Measurements from ENCODE around the gene PHLPP1. TPM values are rescaled to one million over a fixed set of nuclear protein-coding genes. Genes with fewer than 3 reads are reported as not detected.

The PHLPP1 gene
- total RNA-seq, 1 donor from 2014 or later = 13.3 TPM

GRCh38 chr18:62938006-62938405, 222.7 kb downstream of the PHLPP1 start:
- H3K4me3 ChIP-seq (ENCODE audit: insufficient read depth, low read depth, low read length) = no peak overlapping the region
- H3K4me2 ChIP-seq (ENCODE audit: low read length) = no peak overlapping the region
- no peaks in the 10 kb centered on the region for H3K36me3 ChIP-seq (ENCODE audit: insufficient read depth, low read length)
- no peak overlapping the region for H3K9ac ChIP-seq (ENCODE audit: low read length)
- Mint-ChIP-seq H3K9me3 (ENCODE audit: unreplicated experiment) (peaks cover 3% of the 10 kb centered on the region), H3K4me3 (ENCODE audit: unreplicated experiment) (no peak overlapping the region), H3K4me1 (ENCODE audit: low read depth, unreplicated experiment) (peaks cover 6% of the 10 kb centered on the region), H3K27me3 (ENCODE audit: low read depth, unreplicated experiment) (no peaks in the 10 kb centered on the region), H3K36me3 (ENCODE audit: low read depth, unreplicated experiment) (peaks cover 7% of the 10 kb centered on the region), H3K27ac (ENCODE audit: unreplicated experiment) (peak overlapping the region; percentile 66)
- DNase-seq (ENCODE audit: low read depth) (peak; percentile 31), FAIRE-seq (no peak)
- no peak for TF ChIP-seq EZH2 (IDR thresholded peaks at IDR 0.05; ENCODE audit: insufficient read depth, low read length)
- TF ChIP-seq CTCF (IDR thresholded peaks at IDR 0.05; ENCODE audit: insufficient read depth, low read depth, low read length) = no peak
- H3K4me1 ChIP-seq (ENCODE audit: insufficient read depth, low read length) = no peaks in the 10 kb centered on the region
- no peaks in the 10 kb centered on the region for H3K27me3 ChIP-seq (ENCODE audit: insufficient read depth, low read length)
- no peaks in the 10 kb centered on the region for H3K9me3 ChIP-seq (ENCODE audit: insufficient read depth, low read depth, low read length)
- no peak overlapping the region for H3K27ac ChIP-seq (ENCODE audit: low read depth, low read length)
- no peaks in the 10 kb centered on the region for H4K20me1 ChIP-seq (ENCODE audit: insufficient read depth, low read length)
- H2AFZ ChIP-seq (ENCODE audit: low read depth, low read length) = no peak overlapping the region
- H3K79me2 ChIP-seq (ENCODE audit: insufficient read depth, low read length) = no peaks in the 10 kb centered on the region

DNA sequence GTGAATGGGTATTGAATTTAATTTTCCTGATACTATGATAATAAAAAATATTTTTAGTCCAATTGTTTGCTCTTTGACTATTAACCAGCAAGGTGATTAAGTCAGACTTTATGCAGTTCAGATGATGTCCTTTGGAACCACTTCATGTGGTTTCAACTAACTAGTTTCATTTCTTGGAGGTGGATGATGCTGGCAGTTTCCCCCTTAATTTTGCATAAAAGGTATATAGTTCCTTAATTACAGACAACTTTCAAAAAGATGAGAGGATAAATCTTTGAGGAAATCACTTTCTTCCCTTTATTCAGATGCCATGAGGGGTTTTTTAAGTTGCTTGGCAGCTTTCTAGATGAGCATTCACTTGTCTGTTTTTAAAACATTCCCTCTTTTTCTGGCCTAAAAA, 223.1 kb downstream of the PHLPP1 start:
- H2AFZ ChIP-seq (ENCODE audit: low read depth, low read length) = no peak overlapping the region
- H3K4me3 Mint-ChIP-seq (ENCODE audit: unreplicated experiment) = no peak overlapping the region
- H3K9me3 Mint-ChIP-seq (ENCODE audit: unreplicated experiment) = peaks cover 3% of the 10 kb centered on the region
- no peaks in the 10 kb centered on the region for H3K27me3 Mint-ChIP-seq (ENCODE audit: low read depth, unreplicated experiment)
- FAIRE-seq (no peak), DNase-seq (ENCODE audit: low read depth) (no peak)
- no peak for TF ChIP-seq EZH2 (IDR thresholded peaks at IDR 0.05; ENCODE audit: insufficient read depth, low read length)
- TF ChIP-seq CTCF (IDR thresholded peaks at IDR 0.05; ENCODE audit: insufficient read depth, low read depth, low read length) = no peak
- no peaks in the 10 kb centered on the region for H4K20me1 ChIP-seq (ENCODE audit: insufficient read depth, low read length)
- H3K4me1 ChIP-seq (ENCODE audit: insufficient read depth, low read length) = no peaks in the 10 kb centered on the region
- H3K4me1 Mint-ChIP-seq (ENCODE audit: low read depth, unreplicated experiment) = peaks cover 6% of the 10 kb centered on the region
- no peaks in the 10 kb centered on the region for H3K36me3 ChIP-seq (ENCODE audit: insufficient read depth, low read length)
- H3K4me2 ChIP-seq (ENCODE audit: low read length) = no peak overlapping the region
- H3K79me2 ChIP-seq (ENCODE audit: insufficient read depth, low read length) = no peaks in the 10 kb centered on the region
- no peaks in the 10 kb centered on the region for H3K27me3 ChIP-seq (ENCODE audit: insufficient read depth, low read length)
- no peak overlapping the region for H3K4me3 ChIP-seq (ENCODE audit: insufficient read depth, low read depth, low read length)
- H3K36me3 Mint-ChIP-seq (ENCODE audit: low read depth, unreplicated experiment) = peaks cover 4% of the 10 kb centered on the region
- H3K27ac ChIP-seq (ENCODE audit: low read depth, low read length) = no peak overlapping the region
- H3K9ac ChIP-seq (ENCODE audit: low read length) = no peak overlapping the region
- no peaks in the 10 kb centered on the region for H3K9me3 ChIP-seq (ENCODE audit: insufficient read depth, low read depth, low read length)
- no peak overlapping the region for H3K27ac Mint-ChIP-seq (ENCODE audit: unreplicated experiment)

DNA sequence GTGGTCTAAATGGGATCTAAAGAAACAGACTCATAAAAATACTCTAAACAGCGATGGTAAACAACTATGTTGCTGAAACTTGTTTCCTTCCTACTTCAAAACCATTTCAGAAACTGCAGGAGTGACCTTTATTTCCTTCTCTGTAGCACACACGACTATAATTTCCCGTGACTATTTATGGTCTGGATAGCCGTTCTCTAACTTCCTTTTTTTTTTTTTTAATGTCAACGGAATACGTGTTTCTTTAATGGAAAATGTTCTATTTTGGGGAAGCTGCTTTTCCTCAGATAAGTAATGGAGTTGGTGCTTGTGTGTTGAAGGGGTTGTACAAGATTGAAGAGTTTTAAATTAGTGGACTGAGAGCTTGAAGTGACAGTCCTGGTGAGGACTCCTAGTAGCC, 224.1 kb downstream of the PHLPP1 start:
- Histone ChIP-seq H3K4me2 (ENCODE audit: low read length) (no peak overlapping the region), H3K4me3 (ENCODE audit: insufficient read depth, low read depth, low read length) (no peak overlapping the region), H3K4me1 (ENCODE audit: insufficient read depth, low read length) (no peaks in the 10 kb centered on the region), H3K27me3 (ENCODE audit: insufficient read depth, low read length) (no peaks in the 10 kb centered on the region), H2AFZ (ENCODE audit: low read depth, low read length) (no peak overlapping the region), H3K9me3 (ENCODE audit: insufficient read depth, low read depth, low read length) (no peaks in the 10 kb centered on the region), H3K79me2 (ENCODE audit: insufficient read depth, low read length) (no peaks in the 10 kb centered on the region), H3K36me3 (ENCODE audit: insufficient read depth, low read length) (no peaks in the 10 kb centered on the region), H3K9ac (ENCODE audit: low read length) (no peak overlapping the region), H4K20me1 (ENCODE audit: insufficient read depth, low read length) (no peaks in the 10 kb centered on the region), H3K27ac (ENCODE audit: low read depth, low read length) (no peak overlapping the region)
- Mint-ChIP-seq H3K9me3 (ENCODE audit: unreplicated experiment) (no peaks in the 10 kb centered on the region), H3K27ac (ENCODE audit: unreplicated experiment) (no peak overlapping the region), H3K36me3 (ENCODE audit: low read depth, unreplicated experiment) (no peaks in the 10 kb centered on the region), H3K27me3 (ENCODE audit: low read depth, unreplicated experiment) (no peaks in the 10 kb centered on the region), H3K4me1 (ENCODE audit: low read depth, unreplicated experiment) (peaks cover 6% of the 10 kb centered on the region), H3K4me3 (ENCODE audit: unreplicated experiment) (no peak overlapping the region)
- DNase-seq (ENCODE audit: low read depth) = no peak
- no peak for TF ChIP-seq EZH2 (IDR thresholded peaks at IDR 0.05; ENCODE audit: insufficient read depth, low read length)
- no peak for TF ChIP-seq CTCF (IDR thresholded peaks at IDR 0.05; ENCODE audit: insufficient read depth, low read depth, low read length)
- FAIRE-seq = no peak

Measured in astrocyte (in vitro differentiated cells and primary cell).